Hepatocyte (in vitro differentiated cells): ENCODE measurements around the gene EXD3. TPM values are rescaled to one million over a fixed set of nuclear protein-coding genes. Genes with fewer than 3 reads are reported as not detected.

Experiments used
- DNase-seq: peaks from one replicate; pipeline ENCODE4 v3.0.0-alpha.2; 2016; ENCODE audit warnings: low spot score
- H2AFZ ChIP-seq: fragments of 200-600 bp; sonication (generic); 2 replicates; pipeline ENCODE4 v1.6.0; 2016; ENCODE audit warnings: antibody characterized with exemption, mild to moderate bottlenecking
- H3K27ac ChIP-seq: fragments of 200-600 bp; sonication (generic); 2 replicates; pipeline ENCODE4 v1.5.1; 2016; ENCODE audit warnings: mild to moderate bottlenecking
- H3K27me3 ChIP-seq: fragments of 200-600 bp; sonication (generic); 2 replicates; pipeline ENCODE4 v1.6.1; 2016
- H3K36me3 ChIP-seq: fragments of 200-600 bp; sonication (generic); replicated peaks from 2 replicates; pipeline ENCODE4 v1.5.1; 2016; ENCODE audit warnings: low read depth; ENCODE audit not compliant: insufficient read depth
- H3K4me1 ChIP-seq: fragments of 200-600 bp; sonication (generic); 2 replicates; pipeline ENCODE4 v1.5.1; 2016; ENCODE audit warnings: mild to moderate bottlenecking, moderate library complexity; ENCODE audit not compliant: insufficient read depth
- H3K4me2 ChIP-seq: fragments of 200-600 bp; sonication (generic); 2 replicates; pipeline ENCODE4 v1.6.0; 2016
- H3K4me3 ChIP-seq: fragments of 200-600 bp; sonication (generic); 2 replicates; pipeline ENCODE4 v1.5.1; 2016; ENCODE audit warnings: mild to moderate bottlenecking
- H3K79me2 ChIP-seq: fragments of 200-600 bp; sonication (generic); 2 replicates; pipeline ENCODE4 v1.6.0; 2017; ENCODE audit warnings: mild to moderate bottlenecking
- H3K9me2 ChIP-seq: fragments of 200-600 bp; sonication (generic); replicated peaks from 2 replicates; pipeline ENCODE4 v1.6.0; 2017; ENCODE audit warnings: mild to moderate bottlenecking; ENCODE audit not compliant: insufficient read depth
- H3K9me3 ChIP-seq: fragments of 200-600 bp; sonication (generic); 2 replicates; pipeline ENCODE4 v1.5.1; 2016; ENCODE audit warnings: low read depth, mild to moderate bottlenecking
- H4K20me1 ChIP-seq: fragments of 200-600 bp; sonication (generic); 2 replicates; pipeline ENCODE4 v1.6.0; 2016; ENCODE audit warnings: mild to moderate bottlenecking; ENCODE audit not compliant: insufficient read depth, poor library complexity, severe bottlenecking
- EZH2 ChIP-seq: fragments of 200-600 bp; sonication (generic); IDR thresholded peaks from 2 replicates; pipeline ENCODE4 v1.6.1; 2016; ENCODE audit warnings: antibody characterized with exemption, mild to moderate bottlenecking, borderline replicate concordance
- EZH2phosphoT487 ChIP-seq: fragments of 200-600 bp; sonication (generic); IDR thresholded peaks from one replicate; pipeline ENCODE4 v1.6.1; 2018; ENCODE audit warnings: antibody characterized with exemption, mild to moderate bottlenecking, low read depth, moderate library complexity; ENCODE audit not compliant: unreplicated experiment, severe bottlenecking
- WGBS: methylation state at CpG from one replicate; pipeline ENCODE4 v1.1.6; 2016; ENCODE audit warnings: low lambda C conversion rate; ENCODE audit errors: missing lambda C conversion rate; 5-methylcytosine and 5-hydroxymethylcytosine counted together
- polyA plus RNA-seq: library from polyadenylated mRNA; unstranded; fragments of >200 nt; fragmentation: Nextera tagmentation; extraction: Ambion mirVana; gene quantifications from 2 replicates; pipeline ENCODE4 v1.2.1, GENCODE V29; 2016
- total RNA-seq: library from RNA; depleted of rRNA; stranded (reverse); fragments of >200 nt; gene quantifications from 2 replicates; pipeline ENCODE4 v1.2.3, GENCODE V29; 2014
- TF ChIP-seq, protein P1 (sequence below): fragments of 200-600 bp; sonication (generic); IDR thresholded peaks from 2 replicates; pipeline ENCODE4 v1.5.1; 2016; ENCODE audit warnings: antibody characterized with exemption, mild to moderate bottlenecking; ENCODE audit not compliant: poor library complexity

EXD3 gene
- total and polyA plus RNA-seq, 2 experiments from 2014 or later, result 11.8 to 21.6 TPM

DNA sequence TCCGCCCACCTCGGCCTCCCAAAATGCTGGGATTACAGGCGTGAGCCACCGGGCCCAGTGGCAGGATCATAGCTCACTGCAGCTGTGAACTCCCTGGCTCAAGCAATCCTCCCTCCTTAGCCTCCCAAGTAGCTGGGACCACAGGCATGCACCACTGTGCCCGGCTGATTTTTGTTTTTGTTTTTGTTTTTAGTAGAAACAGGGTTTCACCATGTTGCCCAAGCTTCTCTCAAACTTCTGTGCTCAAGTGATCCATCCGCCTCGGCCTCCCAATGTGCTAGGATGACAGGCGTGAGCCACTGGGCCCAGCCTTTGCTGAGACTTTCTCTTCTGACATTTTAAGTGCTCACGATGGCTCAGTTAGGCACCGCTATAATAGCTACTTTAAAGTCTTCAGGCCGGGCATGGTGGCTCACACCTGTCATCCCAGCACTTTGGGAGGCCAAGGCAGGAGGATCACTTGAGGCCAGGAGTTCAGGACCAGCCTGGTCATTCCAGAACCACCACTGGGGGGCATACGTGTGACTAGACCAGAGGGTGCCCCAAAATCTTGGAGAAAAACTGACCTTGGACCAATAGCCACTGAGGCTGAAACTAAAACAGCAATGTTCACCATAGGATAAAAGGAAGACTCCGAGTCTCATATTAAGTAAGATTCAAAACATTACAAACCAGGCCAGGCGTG lies 21.3 kb upstream of the EXD3 start:
- no peak overlapping the region for H3K27ac ChIP-seq
- no peaks in the 10 kb centered on the region for H3K9me2 ChIP-seq
- H3K36me3 ChIP-seq, result no peaks in the 10 kb centered on the region
- TF ChIP-seq EZH2phosphoT487 (no peak), EZH2 (no peak)
- TF ChIP-seq, protein P1, sequence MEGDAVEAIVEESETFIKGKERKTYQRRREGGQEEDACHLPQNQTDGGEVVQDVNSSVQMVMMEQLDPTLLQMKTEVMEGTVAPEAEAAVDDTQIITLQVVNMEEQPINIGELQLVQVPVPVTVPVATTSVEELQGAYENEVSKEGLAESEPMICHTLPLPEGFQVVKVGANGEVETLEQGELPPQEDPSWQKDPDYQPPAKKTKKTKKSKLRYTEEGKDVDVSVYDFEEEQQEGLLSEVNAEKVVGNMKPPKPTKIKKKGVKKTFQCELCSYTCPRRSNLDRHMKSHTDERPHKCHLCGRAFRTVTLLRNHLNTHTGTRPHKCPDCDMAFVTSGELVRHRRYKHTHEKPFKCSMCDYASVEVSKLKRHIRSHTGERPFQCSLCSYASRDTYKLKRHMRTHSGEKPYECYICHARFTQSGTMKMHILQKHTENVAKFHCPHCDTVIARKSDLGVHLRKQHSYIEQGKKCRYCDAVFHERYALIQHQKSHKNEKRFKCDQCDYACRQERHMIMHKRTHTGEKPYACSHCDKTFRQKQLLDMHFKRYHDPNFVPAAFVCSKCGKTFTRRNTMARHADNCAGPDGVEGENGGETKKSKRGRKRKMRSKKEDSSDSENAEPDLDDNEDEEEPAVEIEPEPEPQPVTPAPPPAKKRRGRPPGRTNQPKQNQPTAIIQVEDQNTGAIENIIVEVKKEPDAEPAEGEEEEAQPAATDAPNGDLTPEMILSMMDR, result no peak
- no peak overlapping the region for H2AFZ ChIP-seq
- peaks cover 12% of the 10 kb centered on the region for H3K4me1 ChIP-seq
- 87% methylated on average over 14 of the region's 14 CpGs for WGBS
- no peak overlapping the region for H3K4me2 ChIP-seq
- DNase-seq, result no peak
- H3K4me3 ChIP-seq, result no peak overlapping the region
- no peaks in the 10 kb centered on the region for H4K20me1 ChIP-seq
- H3K79me2 ChIP-seq, result no peaks in the 10 kb centered on the region
- H3K9me3 ChIP-seq, result no peaks in the 10 kb centered on the region
- no peaks in the 10 kb centered on the region for H3K27me3 ChIP-seq

DNA sequence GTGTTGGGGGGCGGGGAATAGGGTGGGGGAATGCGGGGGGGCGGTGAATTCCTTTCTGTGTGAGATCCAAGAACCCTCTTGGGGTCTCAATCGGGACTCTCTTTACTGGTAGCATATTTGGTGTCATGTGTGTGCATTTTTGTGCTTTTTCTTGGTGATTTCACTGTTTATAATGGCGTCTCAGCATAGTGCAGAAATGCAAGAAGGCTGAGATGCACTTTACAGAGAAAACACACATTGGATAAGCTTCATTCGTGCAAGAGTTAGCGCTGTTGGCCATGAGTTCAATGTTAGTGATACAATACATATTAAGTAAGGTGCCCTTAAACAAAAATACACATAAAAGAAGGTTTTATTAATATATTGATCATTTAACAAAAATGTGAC lies 19.0 kb upstream of the EXD3 start:
- H3K36me3 ChIP-seq, result no peaks in the 10 kb centered on the region
- H4K20me1 ChIP-seq, result no peaks in the 10 kb centered on the region
- H3K9me2 ChIP-seq, result no peaks in the 10 kb centered on the region
- H3K4me3 ChIP-seq, result no peak overlapping the region
- peak overlapping the region; percentile 89 for H3K4me2 ChIP-seq
- H2AFZ ChIP-seq, result peak overlapping the region; percentile 51
- H3K4me1 ChIP-seq, result peaks cover 12% of the 10 kb centered on the region
- WGBS, result 18% methylated on average over 6 of the region's 7 CpGs
- no peak for DNase-seq
- no peaks in the 10 kb centered on the region for H3K79me2 ChIP-seq
- peak overlapping the region; percentile 39 for H3K27ac ChIP-seq
- no peaks in the 10 kb centered on the region for H3K27me3 ChIP-seq
- H3K9me3 ChIP-seq, result no peaks in the 10 kb centered on the region
- TF ChIP-seq, protein P1, result no peak
- TF ChIP-seq EZH2 (no peak), EZH2phosphoT487 (no peak)

DNA sequence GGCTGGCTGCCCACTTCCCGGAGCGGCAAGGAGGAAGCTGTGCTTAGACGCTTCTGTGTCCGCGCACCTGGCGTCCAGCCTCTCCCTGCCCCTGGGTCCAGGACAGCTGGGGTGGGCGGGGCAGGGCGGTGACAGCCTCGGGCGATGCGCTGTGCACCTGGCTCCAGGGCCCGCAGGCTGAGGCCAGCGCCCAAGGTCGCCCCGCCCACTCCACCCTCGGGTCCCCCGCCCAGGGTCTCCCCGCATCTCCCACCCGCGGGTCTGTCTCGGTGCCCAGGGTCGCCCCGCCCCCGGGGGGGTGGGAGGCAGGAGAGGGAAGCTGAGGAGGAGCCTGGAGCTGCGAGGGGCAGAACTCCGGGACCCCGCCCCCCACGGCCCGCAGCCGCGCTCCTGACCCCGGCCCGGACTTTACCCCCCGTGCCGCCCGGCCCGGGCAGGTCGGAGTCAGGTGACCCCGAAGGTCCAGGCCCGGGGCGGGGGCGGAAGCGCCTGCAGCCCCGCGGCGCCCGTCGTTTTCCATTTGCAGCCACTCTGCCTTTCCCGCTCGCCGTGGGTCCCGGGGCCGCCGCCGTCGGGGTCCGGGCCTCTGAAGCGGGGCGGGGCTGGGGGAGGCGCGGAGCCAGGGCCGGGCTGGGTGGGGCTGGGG lies 18.4 kb upstream of the EXD3 start, which contains the start of gene ENTPD8:
Gene ENTPD8 (minus strand): TSS at position 69 of the 646 bp plus-strand sequence. CDS start 3,072 bp downstream, outside the sequence.
- peak; percentile 93 for DNase-seq
- no peak for TF ChIP-seq EZH2
- TF ChIP-seq, protein P1, result no peak
- no peak for TF ChIP-seq EZH2phosphoT487

More for the DNA sequence above, 18.4 kb upstream of the EXD3 start, which contains the start of gene ENTPD8:
- H3K27me3 ChIP-seq, result no peaks in the 10 kb centered on the region
- no peaks in the 10 kb centered on the region for H3K36me3 ChIP-seq
- H3K4me3 ChIP-seq, result peak within 1 kb of the TSS; percentile 34
- peak within 1 kb of the TSS; percentile 89 for H3K4me2 ChIP-seq
- H2AFZ ChIP-seq, result peak within 1 kb of the TSS; percentile 51
- no peaks in the 10 kb centered on the region for H3K79me2 ChIP-seq
- H4K20me1 ChIP-seq, result no peaks in the 10 kb centered on the region
- no peaks in the 10 kb centered on the region for H3K9me3 ChIP-seq
- H3K9me2 ChIP-seq, result no peaks in the 10 kb centered on the region
- H3K4me1 ChIP-seq, result peaks cover 12% of the 10 kb centered on the region
- peak within 1 kb of the TSS; percentile 39 for H3K27ac ChIP-seq
- WGBS, result under 1% methylated on average over 15 of the region's 62 CpGs
